Activated effector memory CD4-positive, alpha-beta T cell treated with anti-CD3 and anti-CD28 coated beads, Interleukin-2, amount 50 U/mL, for 16 hours (primary cell): ENCODE measurements around the gene CACNB2.
"Not testable (repeated sequence)": the region's sequence is repeated elsewhere in the genome, so short reads cannot be mapped to it uniquely, and the experiment has no call there.

Source experiments
- DNase-seq: peaks from one replicate; pipeline ENCODE4 v3.0.0-alpha.2; 2020

CACNB2 gene

DNA sequence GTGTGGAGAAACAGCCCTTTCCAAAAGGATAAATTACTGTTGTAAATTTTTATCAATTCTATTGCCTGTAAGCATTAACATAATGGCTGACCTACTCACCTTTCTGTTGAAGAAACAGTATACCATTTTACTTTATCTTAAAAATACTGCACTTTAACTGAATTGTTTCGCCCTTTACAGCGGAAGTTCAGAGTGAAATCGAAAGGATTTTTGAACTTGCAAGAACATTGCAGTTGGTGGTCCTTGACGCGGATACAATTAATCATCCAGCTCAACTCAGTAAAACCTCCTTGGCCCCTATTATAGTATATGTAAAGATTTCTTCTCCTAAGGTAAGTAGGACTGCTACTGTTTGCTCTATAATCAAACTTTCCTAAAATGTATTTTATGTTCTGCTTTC is 393.7 kb downstream of the CACNB2 start:
- no peak for DNase-seq

DNA sequence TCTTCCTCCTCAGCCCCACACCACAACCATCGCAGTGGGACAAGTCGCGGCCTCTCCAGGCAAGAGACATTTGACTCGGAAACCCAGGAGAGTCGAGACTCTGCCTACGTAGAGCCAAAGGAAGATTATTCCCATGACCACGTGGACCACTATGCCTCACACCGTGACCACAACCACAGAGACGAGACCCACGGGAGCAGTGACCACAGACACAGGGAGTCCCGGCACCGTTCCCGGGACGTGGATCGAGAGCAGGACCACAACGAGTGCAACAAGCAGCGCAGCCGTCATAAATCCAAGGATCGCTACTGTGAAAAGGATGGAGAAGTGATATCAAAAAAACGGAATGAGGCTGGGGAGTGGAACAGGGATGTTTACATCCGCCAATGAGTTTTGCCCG is 399.1 kb downstream of the CACNB2 start:
- DNase-seq: no peak

DNA sequence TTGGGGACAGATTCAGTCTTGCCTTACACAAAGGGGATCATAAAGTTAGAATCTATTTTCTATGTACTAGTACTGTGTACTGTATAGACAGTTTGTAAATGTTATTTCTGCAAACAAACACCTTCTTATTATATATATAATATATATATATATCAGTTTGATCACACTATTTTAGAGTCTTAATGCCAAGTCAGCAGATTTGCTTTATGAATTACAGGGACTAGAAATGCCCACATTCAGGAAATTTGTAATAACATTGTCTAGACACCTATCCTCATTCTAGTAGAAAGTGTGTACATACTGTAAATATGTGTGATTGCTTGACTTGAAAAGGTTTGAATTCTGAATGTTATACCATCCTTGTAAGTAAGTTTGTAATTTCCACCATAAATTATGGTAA is 400.0 kb downstream of the CACNB2 start:
- no peak for DNase-seq

- DNase-seq: no peak
These were observed 402.6 kb downstream of the CACNB2 start for GRCh38 chr10:18542832-18543231.

DNA sequence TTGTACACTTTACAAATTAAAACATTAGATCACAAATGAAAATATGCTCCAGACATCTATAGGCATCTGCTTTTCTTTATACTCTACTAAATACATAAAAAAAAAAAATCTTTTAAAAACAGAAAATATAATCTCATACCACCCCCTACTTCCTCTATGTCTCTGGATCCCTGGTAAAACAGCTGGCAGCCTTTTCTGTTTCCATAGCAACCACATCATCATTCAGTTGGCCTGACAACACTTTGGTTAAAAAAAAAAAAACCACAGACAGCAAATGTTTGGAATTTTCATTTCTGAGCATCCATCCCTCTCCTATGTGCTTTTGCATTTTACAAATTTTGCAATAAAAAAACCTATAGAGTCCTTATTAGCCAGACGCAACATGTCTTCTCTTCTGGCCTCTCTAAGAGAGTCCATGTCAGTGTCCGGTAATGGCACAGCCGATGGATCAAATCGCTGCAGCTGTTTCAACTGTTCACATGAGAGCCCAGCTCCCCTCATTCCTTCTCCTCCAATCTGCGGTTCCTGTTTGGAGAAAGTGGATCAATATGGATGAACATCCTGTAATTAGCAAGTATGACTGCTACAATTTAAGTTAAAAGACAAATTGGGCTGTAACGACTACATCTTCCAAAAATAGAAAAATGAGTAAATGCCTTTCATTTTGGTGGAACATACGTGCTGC is 405.5 kb downstream of the CACNB2 start:
- no peak for DNase-seq

DNA sequence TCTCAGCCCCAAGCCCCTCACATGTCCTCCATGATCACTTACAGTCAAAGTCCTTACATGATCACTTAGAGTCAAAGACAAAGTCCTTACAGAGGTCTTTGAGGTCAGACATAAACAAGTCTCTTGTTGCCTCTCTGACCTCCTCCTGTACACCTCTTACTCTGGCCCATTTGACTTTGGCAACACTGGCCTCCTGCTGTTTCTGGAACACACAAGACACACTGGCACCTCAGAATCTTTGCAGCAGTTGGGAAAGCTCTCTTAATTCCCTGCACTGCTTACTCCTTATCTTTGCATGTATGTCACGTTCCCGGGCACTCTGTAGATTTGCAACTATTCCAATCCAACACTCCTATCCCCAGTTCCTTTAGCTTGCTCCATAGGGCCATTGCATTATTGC is 408.9 kb downstream of the CACNB2 start:
- no peak for DNase-seq

GRCh38 chr10:18551473-18551872 is 411.2 kb downstream of the CACNB2 start:
- DNase-seq: no peak

DNA sequence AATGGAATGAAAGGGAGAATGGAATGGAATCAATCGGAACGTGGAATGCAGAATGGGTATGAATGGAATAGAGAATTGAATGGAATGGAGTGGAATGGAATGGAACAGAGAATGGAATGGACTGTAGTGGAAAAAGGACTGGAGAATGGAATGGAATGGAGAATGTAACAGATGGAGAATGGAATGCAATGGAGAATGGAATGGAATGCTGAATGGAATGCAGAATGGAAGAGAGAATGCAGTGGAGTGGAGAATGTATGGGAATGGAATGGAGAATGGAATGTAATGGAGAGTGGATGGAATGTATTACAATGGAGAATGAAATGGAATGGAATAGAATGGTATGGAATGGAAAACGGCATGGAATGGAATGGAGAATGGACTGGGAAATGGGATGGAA is 414.3 kb downstream of the CACNB2 start:
- no peak for DNase-seq

- no peak for DNase-seq
These were observed 416.4 kb downstream of the CACNB2 start for GRCh38 chr10:18556522-18557147.

GRCh38 chr10:18557960-18558359 is 417.7 kb downstream of the CACNB2 start:
- no peak for DNase-seq

DNA sequence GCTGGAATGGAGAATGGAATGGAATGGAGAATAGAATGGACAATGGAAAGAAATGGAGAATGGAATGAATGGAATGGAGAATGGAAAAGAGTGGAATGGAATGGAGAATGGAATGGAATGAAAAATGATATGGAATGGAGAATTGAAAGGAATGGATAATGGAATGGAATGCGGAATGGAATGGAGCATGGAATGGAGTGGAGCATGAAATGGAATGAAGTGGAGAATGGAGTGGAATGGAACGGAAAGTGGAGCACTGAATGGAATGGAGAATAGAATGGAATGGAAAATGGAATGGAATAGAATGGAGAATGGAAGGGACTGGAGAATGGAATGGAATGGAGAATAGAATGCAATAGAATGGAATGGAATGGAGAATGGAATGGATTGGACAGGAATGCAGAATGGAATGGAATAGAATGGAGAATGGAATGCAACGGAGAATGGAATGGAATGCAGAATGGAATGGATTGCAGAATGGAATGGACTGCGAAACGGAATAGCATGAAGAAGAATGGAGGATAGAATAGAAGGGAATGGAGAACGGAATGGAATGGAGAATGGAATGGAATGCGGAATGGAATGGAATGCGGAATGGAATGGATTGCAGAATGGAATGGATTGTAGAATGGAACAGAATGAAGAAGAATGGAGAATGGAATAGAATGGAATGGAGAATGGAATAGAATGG is 421.8 kb downstream of the CACNB2 start:
- no peak for DNase-seq

DNA sequence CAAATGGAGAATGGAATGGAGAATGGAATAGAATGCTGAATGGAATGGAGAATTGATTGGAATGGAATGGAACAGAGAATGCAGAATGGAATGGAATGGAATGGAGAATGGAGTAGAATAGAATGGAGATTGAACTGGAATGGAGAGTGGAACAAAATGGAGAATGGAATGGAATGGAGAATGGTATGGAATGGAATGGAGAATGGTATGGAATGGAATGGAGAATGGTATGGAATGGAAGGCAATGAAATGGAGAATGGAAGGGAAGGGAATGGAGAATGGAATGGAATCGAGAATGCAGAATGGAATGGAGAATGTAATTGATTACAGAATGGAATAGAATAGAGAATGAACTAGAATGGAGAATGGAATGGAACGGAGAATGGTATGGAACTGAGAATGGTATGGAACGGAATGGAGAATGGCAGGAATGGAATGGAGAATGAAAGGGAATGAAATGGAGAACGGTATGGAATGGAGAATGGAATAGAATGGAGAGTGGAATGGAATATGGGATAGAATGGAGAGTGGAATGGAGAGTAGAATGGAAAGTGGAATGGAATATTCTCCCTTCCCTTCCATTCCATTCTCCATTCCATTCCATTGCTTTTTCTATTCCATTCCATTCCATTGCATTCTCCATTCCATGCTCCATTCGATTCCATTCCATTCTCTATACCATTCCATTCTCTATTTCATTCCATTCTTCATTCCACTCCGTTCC is 422.9 kb downstream of the CACNB2 start:
- no peak for DNase-seq

DNA sequence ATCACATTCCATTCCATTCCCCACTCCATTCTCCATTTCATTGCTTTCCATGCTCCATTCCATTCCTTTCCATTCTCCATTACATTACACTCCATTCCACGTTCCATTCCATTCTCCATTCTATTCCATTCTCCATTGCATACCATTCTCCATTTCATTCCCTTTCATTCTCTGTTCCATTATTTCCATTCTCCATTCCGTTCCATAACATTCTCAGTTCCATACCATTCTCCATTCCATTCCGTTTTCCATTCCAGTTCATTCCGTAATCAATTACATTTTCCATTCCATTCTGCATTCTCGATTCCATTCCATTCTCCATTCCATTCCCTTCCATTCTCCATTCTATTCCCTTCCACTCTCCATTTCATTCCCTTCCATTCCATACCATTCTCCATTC is 424.8 kb downstream of the CACNB2 start:
- no peak for DNase-seq

DNA sequence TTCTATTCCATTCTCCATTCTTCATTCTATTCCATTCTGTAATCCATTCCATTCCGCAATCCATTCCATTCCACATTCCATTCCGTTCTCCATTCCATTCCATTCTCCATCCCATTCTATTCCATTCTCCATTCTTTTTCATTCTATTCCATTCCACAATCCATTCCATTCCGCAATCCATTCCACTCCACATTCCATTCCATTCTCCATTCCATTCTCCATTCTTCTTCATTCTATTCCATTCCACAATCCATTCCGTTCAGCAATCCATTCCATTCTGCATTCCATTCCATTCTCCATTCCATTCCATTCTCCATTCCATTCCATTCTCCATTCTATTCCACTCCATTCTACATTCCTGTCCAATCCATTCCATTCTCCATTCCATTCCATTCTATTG is 426.0 kb downstream of the CACNB2 start:
- DNase-seq: no peak

DNA sequence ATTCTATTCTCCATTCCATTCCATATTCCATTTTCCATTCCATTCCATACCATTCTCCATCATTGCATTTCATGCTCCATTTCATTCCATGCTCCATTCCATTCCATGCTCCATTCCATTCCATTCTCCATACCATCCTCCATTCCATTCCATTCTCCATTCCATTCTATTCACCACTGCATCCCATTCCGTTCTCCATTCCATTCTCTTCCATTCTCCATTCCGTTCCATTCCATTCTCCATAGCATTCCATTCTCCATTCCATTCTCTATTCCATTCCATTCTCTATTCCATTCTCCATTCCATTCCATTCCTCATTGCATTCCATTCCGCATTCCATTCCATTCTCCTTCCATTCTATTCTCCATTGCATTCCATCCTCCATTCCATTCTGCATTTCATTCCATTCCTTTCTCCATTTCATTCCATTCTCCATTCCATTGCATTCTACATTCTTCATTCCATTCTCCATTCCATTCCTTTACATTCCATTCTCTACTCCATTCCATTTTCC is 427.2 kb downstream of the CACNB2 start:
- DNase-seq: no peak

DNA sequence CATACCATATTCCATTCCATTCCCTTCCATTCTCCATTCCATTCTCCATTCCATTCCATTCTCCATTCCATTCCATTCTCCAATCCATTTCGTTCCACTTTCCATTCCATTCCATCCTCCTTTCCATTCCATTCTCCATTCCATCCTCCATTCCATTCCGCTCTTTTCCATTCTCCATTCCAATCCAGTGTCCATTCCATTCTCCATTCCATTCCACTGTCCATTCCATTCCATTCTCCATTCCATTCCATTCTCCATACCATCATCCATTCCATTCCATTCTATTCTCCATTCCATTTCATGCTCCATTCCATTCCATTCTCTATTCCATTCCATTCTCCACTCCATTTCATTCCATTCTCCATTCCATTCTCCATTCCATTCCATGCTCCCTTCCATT is 430.2 kb downstream of the CACNB2 start:
- DNase-seq: not testable (repeated sequence)

DNA sequence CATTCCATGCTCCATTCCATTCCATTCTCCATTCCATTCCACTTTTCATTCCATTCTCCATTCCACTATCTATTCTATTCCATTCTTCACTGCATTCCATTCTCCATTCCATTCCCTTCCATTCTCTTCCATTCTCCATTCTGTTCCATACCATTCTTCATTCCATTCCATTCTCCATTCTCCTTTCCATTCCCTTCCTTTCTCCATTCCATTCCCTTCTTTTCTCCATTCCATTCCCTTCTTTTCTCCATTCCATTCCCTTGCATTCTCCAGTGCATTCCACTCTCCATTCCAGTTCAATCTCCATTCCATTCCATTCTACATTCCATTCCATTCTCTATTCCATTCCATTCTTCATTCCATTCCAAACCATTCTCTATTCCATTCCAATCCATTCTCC is 430.9 kb downstream of the CACNB2 start:
- no peak for DNase-seq

GRCh38 chr10:18571780-18572179 is 431.6 kb downstream of the CACNB2 start:
- no peak for DNase-seq

DNA sequence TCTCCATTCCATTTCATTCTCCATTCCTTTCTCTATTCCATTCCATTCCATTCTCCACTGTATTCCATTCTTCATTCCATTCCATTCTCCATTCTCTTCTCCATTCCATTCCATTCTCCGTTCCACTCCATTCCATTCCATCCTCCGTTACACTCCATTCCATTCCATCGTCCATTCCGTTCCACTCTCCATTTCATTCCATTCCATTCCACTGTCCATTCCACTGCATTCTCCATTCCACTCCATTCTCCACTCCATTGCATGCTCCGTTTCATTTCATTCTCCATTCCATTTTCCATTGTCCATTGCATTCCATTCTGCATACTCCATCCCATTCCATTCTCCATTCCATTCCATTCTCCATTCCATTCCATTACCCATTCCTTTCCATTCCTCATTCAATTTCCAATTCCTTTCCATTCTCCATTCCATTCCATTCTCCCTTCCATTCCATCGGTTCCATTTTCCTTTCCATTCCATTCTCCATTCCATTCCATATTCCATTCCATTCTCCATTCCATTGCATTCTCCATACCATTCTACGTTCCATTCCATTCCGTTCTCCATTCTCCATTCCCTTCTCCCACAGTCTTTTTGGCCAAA is 432.8 kb downstream of the CACNB2 start:
- no peak for DNase-seq

DNA sequence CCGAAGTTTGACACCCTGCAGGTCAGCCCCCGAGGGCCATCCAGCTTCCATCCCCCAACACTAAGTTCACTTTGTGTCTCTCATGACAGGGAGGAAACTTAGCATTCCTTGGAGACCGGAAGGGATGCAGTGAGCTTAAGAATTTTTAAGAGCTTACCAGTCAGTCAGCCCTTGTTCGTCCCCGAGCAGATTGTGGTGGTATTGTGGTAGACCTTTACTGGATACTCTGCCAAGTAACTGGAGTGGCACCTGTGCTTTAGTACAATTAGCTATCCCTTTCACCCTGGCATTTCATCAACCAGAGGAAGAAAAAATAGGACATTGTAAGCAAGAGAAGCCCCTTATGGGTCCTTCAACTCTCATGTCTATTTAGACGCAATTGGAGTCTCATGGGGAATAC is 436.4 kb downstream of the CACNB2 start:
- no peak for DNase-seq

- no peak for DNase-seq
These were observed 437.8 kb downstream of the CACNB2 start for GRCh38 chr10:18577823-18578685.

- no peak for DNase-seq
These were observed 442.6 kb downstream of the CACNB2 start for GRCh38 chr10:18582803-18583202.
